PC-3 (cell line): ENCODE measurements around the gene IL10.

Experiments used
- CTCF ChIP-seq: fragments of 300-600 bp; sonication (generic); conservative IDR thresholded peaks from 2 replicates; pipeline ENCODE4 v1.5.1; 2017; ENCODE audit warnings: antibody characterized with exemption, low read depth, mild to moderate bottlenecking, low read length
- EZH2phosphoT487 ChIP-seq: fragments of 300-600 bp; sonication (generic); IDR thresholded peaks from 2 replicates; pipeline ENCODE4 v1.6.1; 2018; ENCODE audit warnings: mild to moderate bottlenecking, antibody characterized with exemption, low read length, borderline replicate concordance

GRCh38 chr1:206821493-206821892, 49.2 kb upstream of the IL10 start:
- TF ChIP-seq CTCF (no peak), EZH2phosphoT487 (no peak)
